HG03460 (cell line): ENCODE measurements around the gene DOCK11.
"Not testable (repeated sequence)": the region's sequence is repeated elsewhere in the genome, so short reads cannot be mapped to it uniquely, and the experiment has no call there.

ENCODE experiments used
- ATAC-seq: cut with Tn5 transposase; IDR thresholded peaks from one replicate; pipeline ENCODE4 v1.9.1; 2021; ENCODE audit not compliant: unreplicated experiment

The DOCK11 gene

DNA sequence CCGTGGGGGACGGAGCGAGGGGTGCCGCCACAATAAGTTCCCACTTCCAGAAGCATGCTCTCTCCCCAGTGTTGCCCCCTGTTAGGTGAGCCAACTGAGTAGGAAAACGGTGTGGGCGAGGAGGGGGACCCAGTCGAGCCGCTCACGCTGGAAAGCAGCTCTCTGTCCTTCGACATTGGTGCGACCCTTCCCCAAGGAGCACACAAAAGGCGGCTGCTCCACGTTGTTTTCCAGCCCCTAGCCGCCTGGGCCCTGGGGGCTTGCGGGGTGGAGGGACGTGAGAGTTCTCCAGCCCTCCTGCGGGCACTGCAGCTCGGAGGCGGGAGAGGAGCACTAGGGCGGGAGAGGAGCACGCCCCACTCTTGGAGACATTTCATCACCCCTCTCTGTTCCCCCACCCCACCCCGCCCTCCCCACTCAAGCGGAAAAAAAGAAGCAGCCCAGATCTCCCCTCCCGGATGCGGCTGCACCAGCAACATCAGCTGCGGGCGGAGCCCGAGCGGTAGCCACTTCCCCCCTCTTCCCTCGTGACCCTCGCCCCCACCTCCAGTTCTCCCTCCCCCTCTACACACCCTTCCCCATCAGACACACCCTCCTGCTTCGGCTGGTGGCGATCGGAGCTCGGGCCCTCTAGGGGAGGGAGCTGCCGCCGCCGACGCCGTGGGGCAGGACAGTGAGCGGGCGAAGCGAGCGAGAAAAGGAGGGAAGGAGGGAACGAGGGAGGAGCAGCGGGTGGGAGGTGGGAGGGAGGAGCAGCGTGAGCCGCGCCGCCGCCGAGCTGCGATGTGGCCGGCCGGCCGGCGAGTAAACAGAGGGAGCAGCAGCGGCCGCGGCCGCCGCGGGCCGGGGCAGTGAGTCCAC is at the start of gene DOCK11:
DOCK11 (plus strand) TSS at position 755 of the 861 bp plus-strand sequence. CDS start 157 bp downstream, outside the sequence.
- peak; percentile 72 for ATAC-seq

DNA sequence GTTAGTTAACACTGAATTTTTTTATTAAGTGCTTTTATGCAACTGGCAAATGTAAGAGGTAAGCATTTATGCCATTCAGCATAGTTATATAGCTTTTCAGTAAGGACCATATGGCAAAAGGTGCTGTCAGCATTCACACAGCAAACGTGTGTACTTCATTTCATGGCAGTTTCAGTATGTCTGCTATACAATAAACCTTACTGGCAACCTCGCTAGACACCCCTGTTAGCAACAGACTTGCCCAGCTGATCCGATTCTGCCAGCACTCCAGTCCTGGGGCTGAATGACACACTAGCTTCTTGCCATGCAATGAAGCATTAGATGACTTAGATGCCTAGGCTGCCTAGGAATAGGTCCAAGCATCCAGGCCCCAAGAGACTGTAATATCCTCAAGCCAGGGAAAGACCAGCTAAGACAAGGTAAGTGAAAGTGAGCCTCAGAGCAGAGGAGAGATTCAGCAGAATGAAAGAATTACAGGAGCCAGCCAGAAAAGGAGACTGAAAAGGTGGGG is 47.3 kb upstream of the DOCK11 start:
- no peak for ATAC-seq

DNA sequence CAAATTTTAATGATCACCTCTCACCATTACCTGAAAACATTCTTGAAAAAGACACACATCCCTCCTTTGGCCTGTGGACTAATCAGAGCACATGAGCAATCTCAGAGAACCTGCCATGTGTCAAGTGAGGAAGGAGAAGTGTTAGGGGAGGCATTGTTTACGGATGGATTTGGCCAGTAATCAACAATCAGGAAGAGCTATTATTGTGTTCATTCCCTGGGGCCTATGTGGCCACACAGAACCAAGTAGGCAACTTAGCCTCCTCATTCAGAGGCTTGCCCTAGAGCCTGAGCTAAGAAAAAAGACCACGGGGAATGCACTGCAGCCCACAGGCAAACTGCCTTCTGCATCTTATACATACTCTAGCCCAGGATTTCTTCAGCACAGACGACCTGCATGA is 40.6 kb upstream of the DOCK11 start:
- no peak for ATAC-seq

DNA sequence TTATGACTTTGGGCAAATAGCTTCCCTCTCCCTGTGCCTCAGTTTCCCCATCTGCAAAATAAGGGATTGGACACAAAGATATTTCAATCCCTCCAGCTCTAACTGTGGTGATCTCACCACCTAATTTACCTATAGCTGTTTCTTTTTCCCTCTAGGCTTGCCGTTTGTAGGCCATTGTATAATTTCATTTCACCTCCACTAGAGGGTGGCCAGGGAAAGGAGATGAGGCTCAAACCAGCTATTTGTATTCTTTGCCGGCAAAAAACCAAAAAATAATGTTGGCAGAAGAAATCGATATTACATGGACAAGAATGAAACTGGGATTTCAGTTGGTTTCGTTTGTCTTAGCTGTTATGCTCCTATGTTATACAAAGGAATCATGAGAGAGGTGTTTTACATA is 36.1 kb upstream of the DOCK11 start:
- ATAC-seq = no peak

DNA sequence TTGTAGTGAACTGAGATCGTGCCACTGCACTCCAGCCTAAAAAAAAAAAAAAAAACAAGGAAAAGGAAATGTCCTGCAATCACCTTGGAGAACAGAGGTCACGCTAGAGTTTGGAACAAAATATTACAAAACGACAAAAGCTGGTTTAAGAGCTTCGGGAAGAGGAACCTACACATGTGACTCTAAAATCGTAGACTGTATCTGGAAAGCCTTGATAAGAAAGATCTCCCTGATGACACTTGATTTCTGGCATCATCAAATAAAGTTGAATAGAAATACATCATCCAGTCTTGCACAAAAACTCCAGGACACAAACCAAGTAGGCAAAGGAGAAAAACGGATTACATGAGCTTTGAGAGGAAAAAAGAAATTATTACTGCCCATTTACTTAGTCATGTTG is 31.1 kb upstream of the DOCK11 start:
- ATAC-seq = no peak

DNA sequence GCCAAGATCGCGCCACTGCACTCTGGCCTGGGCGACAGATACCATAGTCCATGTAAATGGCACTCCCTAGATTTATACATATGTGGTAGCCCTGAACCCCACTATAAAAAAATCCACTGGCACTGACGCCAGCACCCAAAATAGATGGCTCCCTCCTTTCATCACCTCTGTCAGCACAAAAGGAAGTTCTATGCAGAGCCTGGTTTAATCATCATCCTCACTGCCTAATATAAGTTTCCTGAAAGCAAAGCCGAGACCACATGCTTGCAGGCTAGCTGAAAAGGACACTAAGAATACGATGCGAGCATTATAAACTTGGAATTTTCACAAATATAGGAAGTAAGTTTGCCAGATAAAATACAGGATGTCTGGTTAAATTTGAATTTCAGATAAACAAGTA is 27.5 kb upstream of the DOCK11 start:
- no peak for ATAC-seq

DNA sequence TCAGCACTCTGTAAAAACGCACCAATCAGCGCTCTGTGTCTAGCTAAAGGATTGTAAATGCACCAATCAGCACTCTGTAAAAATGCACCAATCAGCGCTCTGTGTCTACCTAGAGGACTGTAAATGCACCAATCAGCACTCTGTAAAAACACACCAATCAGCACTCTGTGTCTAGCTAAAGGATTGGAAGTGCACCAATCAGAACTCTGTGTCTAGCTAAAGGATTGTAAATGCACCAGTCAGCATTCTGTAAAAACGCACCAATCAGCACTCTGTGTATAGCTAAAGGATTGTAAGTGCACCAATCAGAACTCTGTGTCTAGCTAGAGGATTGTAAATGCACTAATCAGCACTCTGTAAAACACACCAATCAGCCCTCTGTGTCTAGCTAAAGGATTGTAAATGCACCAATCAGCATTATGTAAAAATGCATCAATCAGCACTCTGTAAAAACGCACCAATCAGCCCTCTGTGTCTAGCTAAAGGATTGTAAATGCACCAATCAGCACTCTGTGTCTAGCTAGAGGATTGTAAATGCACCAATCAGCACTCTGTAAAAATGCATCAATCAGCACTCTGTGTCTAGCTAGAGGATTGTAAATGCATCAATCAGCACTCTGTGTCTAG is 24.8 kb upstream of the DOCK11 start:
- ATAC-seq = not testable (repeated sequence)

DNA sequence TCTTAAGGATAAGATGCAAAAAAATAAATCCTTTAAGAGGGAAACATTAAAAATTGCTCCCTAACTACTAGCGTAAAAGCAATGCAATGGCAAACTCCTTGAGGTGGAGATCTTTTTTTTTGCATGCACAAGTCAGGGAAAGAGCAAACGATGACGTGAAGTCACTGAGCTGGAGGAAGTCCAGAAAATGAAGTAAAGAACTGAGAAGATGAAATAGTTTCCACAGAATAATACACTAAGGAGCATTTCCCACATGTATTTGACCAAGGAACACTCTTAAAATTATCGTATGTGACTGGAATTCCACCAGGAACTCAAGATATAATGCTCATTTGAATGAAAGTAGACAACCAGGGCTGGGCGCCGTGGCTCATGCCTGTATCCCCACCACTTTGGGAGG is 21.0 kb upstream of the DOCK11 start:
- no peak for ATAC-seq

DNA sequence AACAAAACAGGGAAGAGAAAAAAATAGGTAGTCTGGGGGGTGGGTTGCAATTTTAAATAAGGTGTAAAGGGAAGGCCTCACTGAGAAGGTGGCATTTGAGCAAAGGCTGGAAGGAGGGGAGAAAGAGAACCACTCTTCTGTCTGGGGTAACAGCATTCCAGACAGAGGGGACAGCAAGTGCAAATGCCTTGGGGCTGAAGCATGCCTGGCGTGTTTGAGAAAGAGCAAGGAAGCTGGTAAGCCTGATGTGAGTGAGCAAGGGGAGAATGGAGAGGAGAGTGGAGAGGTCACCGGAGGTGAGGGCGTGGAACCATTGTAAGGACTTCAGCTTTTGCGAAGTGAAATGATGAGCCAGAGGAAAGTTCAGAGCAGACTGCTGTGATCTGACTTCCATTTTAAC is 19.7 kb upstream of the DOCK11 start:
- no peak for ATAC-seq

DNA sequence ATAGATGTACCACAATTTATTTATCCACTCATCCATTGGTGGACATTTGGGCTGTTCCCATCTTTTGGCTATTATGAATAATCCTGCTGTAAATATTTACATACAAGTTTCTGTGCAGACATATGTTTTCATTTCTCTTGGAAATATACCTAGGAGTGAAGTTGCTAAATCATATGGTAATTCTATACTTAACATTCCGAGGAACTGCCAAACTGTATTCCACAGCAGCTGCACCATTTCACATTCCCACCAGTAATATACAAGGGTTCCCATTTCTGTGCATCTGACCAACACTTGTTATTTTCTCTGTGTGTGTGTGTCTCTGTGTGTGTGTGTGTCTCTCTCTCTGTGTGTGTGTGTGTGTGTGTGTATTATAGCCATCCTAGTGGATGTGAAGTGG is 15.4 kb upstream of the DOCK11 start:
- no peak for ATAC-seq

DNA sequence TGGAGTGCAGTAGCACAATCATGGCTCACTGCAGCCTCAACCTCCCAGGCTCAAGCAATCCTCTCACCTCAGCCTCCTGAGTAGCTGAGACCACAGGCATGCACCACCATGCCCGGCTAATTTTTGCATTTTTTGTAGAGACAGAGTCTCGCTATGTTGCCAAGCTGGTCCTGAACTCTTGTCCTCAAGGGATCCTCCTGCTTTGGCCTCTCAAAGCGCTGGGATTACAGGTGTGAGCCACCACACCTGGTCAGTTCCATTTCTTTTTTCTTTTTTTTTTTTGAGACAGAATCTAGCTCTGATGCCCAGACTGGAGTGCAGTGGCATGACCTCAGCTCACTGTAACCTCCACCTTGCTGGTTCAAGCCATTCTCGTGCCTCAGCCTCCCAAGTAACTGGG is 13.2 kb upstream of the DOCK11 start:
- not testable (repeated sequence) for ATAC-seq

DNA sequence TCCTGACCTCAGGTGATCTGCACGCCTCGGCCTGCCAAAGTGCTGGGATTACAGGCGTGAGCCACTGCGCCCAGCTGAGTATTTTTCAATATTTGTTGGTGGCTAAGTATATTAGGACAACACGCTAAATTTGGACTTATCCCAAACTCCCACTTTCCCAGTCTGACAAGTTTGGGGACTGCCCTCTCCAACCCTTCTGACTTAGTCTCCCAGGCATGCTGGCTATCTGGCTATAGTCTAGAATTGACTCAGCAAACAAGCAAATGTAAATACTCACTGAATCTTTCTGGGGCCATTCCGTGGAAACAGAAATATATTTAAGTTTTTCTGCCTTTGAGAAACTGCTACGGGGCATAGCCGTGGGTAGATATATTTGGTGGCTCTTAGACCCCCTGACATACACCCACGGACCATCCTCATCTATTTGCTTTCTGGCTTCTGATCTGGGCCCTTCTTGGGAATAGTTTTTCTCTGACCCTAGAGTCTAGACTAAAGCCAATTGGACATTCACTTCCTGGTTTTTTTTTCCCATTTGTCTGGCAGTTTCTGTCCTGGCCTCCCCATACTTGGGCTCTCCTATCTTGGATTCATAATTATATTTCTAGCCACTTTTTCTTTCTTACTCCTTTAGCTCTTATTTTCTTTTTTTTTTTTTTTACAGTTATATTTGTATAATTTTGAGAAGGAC is 11.3 kb upstream of the DOCK11 start:
- no peak for ATAC-seq

DNA sequence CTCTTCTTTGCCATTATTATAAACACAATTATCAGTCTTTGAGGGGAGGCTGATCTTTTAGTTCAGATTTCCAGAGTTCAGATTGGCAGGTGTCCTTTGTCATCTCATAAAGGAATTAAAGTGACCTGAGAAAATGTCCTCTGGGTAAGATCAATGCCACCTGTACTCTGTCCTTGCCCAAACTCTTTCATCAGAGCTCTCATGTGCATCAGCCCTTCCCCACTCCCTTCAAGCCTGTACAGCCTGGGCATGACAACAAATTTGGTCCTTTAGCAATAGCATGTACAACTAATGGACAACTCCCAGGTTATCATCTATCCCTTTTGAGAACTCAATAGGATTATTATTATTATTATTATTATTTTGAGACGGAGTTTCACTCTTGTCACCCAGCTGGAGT is 8.9 kb upstream of the DOCK11 start:
- ATAC-seq = not testable (repeated sequence)

DNA sequence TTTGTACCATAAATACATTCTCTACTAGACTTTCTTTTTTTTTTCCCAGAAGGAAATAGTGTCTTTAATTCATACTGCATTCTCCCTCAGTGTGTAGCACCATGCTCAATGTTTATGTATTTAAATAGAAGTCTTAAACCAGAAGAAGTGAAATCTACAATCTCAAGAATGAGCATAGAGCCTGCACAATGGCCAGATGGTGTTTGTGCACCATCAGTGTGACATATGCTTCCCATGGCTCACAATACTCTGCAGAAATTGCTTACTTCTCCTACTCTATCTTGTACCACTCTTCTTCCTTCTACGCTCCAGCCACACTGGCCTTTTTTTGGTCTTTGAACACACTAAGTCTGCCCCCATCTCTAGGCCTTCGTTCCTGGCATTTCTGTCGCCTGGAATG is 2.6 kb upstream of the DOCK11 start:
- ATAC-seq = no peak

DNA sequence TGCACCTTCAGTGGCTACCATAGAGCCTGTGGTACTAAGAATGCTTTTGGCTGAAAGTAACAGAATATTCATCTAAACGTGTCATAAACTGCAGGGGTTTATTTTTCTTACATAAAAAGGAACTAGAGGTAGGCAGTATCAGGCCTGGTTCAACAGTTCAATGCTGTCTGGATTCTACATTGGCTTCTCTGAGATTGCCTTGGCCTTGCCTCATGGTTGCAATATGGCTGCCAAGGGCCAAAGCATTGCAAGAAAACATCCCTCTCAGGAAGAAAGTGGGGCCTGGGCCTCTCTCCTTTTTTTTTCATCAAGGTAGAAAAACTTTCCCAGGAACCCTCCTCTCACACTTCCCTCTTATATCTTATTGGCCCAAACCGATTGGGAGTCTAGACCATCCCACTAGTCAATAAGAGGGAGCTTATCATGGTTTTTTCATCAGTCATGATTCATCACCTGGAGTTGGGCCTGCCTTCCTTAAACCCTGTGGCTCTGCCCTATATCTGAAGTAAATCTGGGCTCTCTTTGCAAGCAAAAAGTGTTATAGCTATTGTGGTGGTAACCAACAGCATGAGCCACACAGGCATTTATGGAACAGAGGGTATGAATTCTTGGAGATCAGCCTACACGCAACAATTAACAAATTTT is 1.8 kb upstream of the DOCK11 start:
- no peak for ATAC-seq

DNA sequence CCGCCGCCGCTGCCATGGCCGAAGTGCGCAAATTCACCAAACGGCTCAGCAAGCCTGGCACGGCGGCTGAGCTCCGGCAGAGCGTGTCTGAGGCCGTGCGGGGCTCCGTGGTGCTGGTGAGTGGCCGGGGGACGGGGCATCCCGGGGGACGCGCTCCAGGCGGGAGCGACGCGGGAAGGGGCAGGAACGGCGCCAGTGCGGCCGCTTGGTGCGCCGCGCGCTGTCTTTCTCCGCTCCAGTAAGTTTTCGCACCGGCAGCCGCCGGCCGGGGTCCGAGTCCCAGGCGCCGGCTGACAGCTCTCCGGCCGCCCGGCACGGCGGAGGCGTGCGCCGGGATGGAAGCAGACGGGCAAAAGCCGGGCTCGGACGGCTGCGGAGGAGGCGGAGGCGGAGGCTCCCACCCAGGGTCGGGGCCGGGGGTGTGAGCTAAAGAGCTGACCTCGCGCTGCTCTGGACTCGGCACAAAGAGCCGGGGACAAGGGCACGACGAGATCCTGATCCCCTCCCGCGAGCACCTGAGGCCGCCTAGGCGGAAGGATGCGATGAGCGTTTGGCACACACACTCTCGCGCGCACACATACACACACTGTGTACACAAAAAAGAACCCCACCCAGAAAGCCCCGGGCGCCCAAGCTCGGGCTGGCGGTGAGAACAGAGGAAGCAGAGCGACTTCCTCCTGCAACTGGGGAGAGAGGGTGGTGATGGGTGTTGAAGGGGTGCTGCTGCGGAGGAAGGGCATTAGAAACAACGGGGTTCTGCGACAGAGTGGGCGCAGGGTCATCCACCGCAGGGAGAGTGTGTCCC is 545 bp downstream of the DOCK11 start:
- peak; percentile 60 for ATAC-seq

DNA sequence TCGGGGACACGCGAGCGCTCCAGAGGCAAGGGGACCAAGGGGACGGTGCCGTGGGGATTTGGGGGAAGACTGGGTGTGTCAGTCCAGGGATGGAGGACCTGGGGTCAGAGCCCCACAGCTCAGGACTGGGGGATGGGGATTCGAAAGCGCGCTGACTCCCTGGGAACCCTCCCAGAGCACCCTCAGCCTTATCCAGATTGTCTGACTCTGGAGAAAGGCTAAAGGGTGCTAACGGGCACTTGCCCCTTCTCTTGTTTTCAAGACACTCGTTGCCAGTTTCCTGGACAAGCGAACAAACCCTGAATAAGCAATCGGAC is 1.1 kb downstream of the DOCK11 start:
- ATAC-seq = peak; percentile 9

DNA sequence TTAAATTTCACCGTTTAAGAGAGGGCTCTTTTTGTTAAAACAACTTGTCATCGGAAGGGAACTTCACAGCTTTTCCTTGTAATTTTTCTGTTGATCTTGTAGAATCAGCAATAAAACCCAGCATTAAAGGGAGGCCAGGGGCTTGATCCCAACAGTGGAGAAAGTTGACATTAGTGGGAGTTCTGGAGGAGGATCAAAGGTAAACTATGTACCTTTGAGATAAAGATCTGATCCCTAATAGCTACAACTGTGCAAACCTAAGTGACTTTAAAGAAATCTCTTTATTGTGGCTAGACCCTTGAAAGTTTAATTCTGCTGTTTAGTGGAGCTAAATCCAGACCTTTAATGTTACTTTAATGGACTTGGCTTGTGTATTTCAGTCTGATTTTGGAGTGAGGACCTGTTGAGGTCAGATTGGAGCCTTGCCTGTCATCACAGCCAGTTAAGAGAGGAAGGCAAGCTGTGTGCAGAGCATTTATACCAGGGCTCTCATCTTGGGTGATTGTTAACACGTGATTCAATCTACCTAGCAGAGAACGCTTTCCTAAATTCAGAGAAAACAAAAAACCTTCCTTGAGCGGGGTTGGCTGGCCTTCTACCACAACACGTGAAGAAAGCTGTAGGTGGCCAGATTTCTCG is 1.7 kb downstream of the DOCK11 start:
- no peak for ATAC-seq

DNA sequence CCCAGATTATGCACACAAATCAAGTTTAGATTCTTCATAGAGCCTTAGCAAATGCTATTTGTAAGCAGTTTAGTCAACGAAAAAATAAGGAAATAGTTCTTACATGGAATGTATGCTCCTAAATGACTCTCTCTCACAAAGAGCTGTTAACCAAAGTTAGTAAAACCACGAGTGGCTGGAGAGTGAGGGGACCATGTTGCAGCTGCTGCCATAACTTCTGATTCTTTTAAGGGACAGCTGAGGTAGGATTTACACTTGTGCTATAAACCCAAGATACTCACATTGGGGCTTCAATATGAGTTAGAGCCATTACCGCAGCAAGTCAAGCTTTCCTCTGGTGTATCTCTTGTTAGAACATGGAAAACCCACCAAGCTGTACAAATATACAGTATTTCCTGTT is 2.7 kb downstream of the DOCK11 start:
- no peak for ATAC-seq

DNA sequence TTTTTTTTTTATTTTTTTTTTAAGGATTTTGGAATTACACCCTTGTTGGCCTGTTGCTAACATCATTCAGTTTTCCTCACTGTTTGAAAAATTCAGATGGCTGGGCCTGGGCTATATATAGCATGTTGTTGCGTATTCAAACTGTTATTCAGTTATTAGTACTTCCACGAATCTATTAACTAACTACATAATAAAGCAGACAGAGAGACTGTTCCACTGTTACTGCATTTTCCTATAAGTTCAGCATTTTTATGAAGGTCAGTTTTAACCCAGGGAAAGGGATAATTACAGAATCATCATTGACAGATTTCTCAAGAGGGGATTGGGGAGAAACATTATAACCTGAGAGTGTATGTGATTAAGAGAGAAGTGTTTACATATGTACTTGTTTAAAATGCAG is 3.1 kb downstream of the DOCK11 start:
- no peak for ATAC-seq
